Cardiac fibroblast (primary cell): ENCODE results near the gene HECW1.
"Not testable (repeated sequence)": the region's sequence is repeated elsewhere in the genome, so short reads cannot be mapped to it uniquely, and the experiment has no call there.

Source experiments
- DNase-seq, 2 donors: peaks; one replicate each; pipeline versions ENCODE4 v3.0.0 to v3.0.0-alpha.2; 2010; ENCODE audit warnings: low read depth in 2 of 2
- H3K4me3 ChIP-seq, 2 donors: replicated peaks in 1 of 2; 1 replicate in 1 of 2; 2 replicates in 1 of 2; pipeline ENCODE4 v1.5.1; 2011; ENCODE audit warnings: low read depth in 2 of 2, low read length in 2 of 2, mild to moderate bottlenecking in 2 of 2, moderate library complexity in 1 of 2
- CTCF ChIP-seq: IDR thresholded peaks from one replicate; pipeline ENCODE4 v1.5.1; 2011; ENCODE audit warnings: low read depth, mild to moderate bottlenecking, low read length, inconsistent platforms

The HECW1 gene

DNA sequence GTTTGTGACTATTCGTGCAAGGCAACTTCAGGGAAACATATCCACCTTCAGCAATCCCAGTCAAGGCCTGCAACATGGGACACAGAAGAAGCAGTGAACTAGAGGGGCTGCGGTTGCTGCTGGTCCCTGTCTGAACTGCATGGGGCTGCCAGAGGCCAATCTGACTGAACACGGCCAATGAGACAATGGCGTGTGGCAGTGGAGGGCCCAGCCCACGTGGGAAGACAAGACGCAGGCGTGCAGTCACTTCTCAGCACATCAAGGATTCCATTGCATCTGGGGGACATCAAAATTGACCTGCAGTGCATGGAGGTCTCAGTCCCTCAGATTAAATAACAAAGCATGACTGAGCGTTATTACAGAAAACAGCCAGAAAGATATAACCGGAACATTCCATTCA, 215.9 kb downstream of the HECW1 start:
- no peak for DNase-seq
- no peak for TF ChIP-seq CTCF
- H3K4me3 ChIP-seq: no peak overlapping the region

DNA sequence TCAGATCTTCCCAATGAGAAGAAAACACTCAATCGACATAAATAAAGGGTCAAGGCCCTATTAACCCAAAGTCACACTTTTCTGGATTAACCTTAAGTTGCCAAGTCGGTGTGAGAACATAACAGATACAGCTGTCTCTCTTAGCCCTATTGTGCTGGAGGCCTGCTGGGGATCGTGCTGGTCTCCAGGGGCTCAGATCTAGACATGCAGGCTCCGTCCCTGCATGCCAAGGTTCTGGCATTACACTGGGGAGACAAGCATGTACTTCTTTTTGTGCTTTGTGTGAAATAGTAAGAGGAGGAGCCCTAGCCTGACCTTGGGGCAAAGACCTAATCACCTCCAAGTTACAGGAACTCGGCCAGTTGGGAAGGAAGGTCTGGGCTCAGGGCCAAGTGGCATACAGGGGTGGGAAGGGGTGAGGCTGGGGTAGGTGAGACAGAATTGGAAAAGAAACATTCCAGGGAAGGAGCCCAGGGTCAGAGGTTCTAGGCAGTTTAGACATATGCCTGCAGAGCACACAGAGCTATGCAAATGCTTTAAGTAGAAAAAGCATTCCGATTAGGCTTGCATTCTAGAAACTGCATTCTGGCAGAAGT, 216.4 kb downstream of the HECW1 start:
- TF ChIP-seq CTCF: no peak
- DNase-seq: no peak
- no peak overlapping the region for H3K4me3 ChIP-seq

DNA sequence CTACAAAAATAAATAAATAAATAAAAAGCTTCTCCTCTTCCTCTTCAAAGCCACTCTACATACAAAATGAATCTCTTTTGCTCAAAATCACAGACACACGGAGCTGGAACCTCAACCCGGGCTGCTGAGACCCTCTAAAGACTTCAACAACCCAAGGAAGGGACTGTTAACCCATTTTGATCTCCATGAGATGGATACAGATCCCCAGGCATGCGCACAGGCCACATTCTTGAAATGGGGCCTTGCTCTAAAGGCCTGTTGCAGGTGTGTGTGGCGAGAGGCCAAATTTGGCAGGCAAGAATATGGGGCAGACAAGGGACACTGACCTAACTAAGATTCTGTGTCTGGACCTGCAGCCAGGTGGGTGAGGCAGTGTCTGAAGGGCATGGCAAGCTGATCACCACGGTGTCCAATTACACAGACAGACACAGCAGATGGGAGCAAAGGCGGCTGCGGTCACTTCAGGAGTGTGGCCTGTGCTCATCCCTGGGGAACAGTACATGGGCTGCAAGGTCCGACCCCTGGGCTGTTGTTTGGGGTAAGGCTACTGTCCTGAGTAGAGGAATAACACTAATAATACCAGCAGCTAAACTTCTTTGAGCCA, 219.8 kb downstream of the HECW1 start:
- H3K4me3 ChIP-seq: no peak overlapping the region
- no peak for DNase-seq
- no peak for TF ChIP-seq CTCF

DNA sequence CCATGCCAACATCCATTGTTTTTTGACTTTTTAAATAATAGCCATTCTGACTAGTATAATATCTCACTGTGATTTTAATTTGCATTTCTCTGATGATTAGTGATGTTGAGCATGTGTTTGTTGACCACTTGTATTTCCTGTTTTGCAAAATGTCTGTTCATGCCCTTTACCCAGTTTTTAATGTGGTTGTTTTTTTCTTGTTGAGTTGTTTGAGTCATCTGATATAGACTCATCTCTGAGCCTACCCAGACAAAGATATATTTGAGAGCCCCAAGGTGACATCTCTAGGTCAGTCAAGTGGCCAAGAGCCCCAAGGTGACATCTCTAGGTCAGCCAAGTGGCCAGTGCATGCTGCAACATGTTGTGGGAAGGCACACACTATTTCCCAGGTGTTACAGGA, 224.7 kb downstream of the HECW1 start:
- DNase-seq: no peak
- no peak overlapping the region for H3K4me3 ChIP-seq
- no peak for TF ChIP-seq CTCF

DNA sequence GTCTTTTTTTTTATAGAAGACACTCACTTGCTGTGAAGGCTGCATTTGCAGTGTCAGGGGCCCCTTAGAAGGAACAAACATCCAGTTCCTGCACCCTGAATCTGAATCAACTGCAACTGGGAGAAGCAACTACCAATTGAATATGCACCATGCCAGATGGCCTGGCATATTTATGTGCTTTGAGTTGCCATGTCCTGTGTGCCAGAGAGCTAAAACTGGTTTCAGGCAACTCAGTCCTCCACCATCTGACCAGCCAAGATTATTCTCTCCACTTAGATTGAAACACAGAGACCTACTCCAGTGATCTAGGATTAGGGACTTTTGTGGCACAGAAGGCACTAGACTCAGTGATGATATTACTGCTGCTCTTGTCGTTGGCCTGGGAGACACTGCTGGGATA, 225.4 kb downstream of the HECW1 start:
- DNase-seq: no peak
- TF ChIP-seq CTCF: no peak
- H3K4me3 ChIP-seq: no peak overlapping the region

DNA sequence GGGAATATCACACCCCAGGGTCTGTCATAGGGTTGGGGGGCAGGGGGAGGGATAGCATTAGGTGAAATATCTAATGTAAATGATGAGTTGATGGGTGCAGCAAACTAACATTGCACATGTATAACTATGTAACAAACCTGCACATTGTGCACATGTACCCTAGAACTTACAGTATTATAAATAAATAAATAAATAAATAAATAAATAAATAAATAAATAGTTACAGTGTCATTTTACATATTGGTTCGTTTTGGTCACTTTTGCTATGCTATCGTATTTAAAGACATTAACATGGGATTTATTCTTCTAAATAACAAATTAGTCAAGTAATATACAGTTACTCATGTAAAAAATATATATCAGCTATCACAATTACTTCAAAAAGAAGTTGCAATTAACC, 228.7 kb downstream of the HECW1 start:
- H3K4me3 ChIP-seq: no peak overlapping the region
- DNase-seq: no peak
- TF ChIP-seq CTCF: no peak

DNA sequence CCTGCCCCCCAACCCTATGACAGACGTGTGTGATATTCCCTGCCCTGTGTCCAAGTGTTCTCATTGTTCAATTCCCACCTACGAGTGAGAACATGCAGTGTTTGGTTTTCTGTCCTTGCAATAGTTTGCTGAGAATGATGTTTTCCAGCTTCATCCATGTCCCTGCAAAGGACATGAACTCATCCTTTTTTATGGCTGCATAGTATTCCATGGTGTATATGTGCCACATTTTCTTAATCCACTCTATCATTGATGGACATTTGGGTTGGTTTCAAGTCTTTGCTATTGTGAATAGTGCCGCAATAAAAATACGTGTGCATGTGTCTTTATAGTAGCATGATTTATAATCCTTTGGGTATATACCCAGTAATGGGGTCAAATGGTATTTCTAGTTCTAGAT, 231.0 kb downstream of the HECW1 start:
- not testable (repeated sequence) for H3K4me3 ChIP-seq, DNase-seq

DNA sequence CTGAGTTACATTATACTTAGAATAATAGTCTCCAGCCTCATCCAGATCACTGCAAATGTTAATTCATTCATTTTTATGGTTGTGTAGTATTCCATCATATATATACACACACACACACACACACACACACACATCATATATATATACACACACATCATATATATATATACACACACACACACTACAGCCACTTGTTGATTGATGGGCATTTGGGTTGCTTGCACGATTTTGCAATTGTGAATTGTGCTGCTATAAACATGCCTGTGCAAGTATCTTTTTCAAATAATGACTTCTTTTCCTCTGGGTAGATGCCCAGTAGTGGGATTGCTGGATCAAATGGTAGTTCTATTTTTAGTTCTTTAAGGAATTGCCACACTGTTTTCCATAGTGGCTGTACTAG, 233.2 kb downstream of the HECW1 start:
- H3K4me3 ChIP-seq, DNase-seq: not testable (repeated sequence)
